ENCODE results near the gene TSSK2.
"Not testable (repeated sequence)": the region's sequence is repeated elsewhere in the genome, so short reads cannot be mapped to it uniquely, and the experiment has no call there.

Gene TSSK2

GRCh38 chr22:19130959-19131684 lies at the start of gene TSSK2:
TSSK2 (plus strand) TSS chr22:19131308; CDS start chr22:19131400, 92 bp downstream.
- no peak for DNase-seq (ENCODE audit: low spot score)

- DNase-seq (ENCODE audit: low spot score) = no peak
Observed at GRCh38 chr22:19081351-19081750, 49.8 kb upstream of the TSSK2 start.

- no peak for DNase-seq (ENCODE audit: low spot score)
Observed at GRCh38 chr22:19082101-19082500, 49.0 kb upstream of the TSSK2 start.

GRCh38 chr22:19082793-19083192 lies 48.3 kb upstream of the TSSK2 start:
- DNase-seq (ENCODE audit: low spot score) = no peak

- not testable (repeated sequence) for DNase-seq (ENCODE audit: low spot score)
Observed at GRCh38 chr22:19084126-19084525, 47.0 kb upstream of the TSSK2 start.

- DNase-seq (ENCODE audit: low spot score) = not testable (repeated sequence)
Observed at GRCh38 chr22:19084586-19084985, 46.5 kb upstream of the TSSK2 start.

- DNase-seq (ENCODE audit: low spot score) = no peak
Observed at GRCh38 chr22:19085233-19085718, 45.8 kb upstream of the TSSK2 start.

GRCh38 chr22:19086417-19086816 lies 44.7 kb upstream of the TSSK2 start:
- no peak for DNase-seq (ENCODE audit: low spot score)

- DNase-seq (ENCODE audit: low spot score) = no peak
Observed at GRCh38 chr22:19086896-19087295, 44.2 kb upstream of the TSSK2 start.

GRCh38 chr22:19088866-19089595 lies 42.1 kb upstream of the TSSK2 start:
- no peak for DNase-seq (ENCODE audit: low spot score)

GRCh38 chr22:19090183-19090582 lies 40.9 kb upstream of the TSSK2 start:
- no peak for DNase-seq (ENCODE audit: low spot score)

- DNase-seq (ENCODE audit: low spot score) = no peak
Observed at GRCh38 chr22:19090586-19091127, 40.5 kb upstream of the TSSK2 start.

- DNase-seq (ENCODE audit: low spot score) = no peak
Observed at GRCh38 chr22:19092725-19093124, 38.4 kb upstream of the TSSK2 start.

GRCh38 chr22:19094393-19094997 lies 36.6 kb upstream of the TSSK2 start:
- DNase-seq (ENCODE audit: low spot score) = no peak

GRCh38 chr22:19096555-19096954 lies 34.6 kb upstream of the TSSK2 start:
- DNase-seq (ENCODE audit: low spot score) = no peak

GRCh38 chr22:19097518-19097917 lies 33.6 kb upstream of the TSSK2 start:
- DNase-seq (ENCODE audit: low spot score) = no peak

GRCh38 chr22:19098157-19098556 lies 33.0 kb upstream of the TSSK2 start:
- DNase-seq (ENCODE audit: low spot score) = no peak

- no peak for DNase-seq (ENCODE audit: low spot score)
Observed at GRCh38 chr22:19103880-19104821, 27.0 kb upstream of the TSSK2 start.

GRCh38 chr22:19105456-19105855 lies 25.7 kb upstream of the TSSK2 start:
- no peak for DNase-seq (ENCODE audit: low spot score)

- DNase-seq (ENCODE audit: low spot score) = peak; percentile 57
Observed at GRCh38 chr22:19105867-19106802, 25.0 kb upstream of the TSSK2 start.

Measured in CD4-positive, alpha-beta T cell treated with Interleukin-2 at 100 ng/mL for 4 hours (primary cell).